PC-3 (cell line): ENCODE measurements around the gene PCDHGA5. TPM values are rescaled to one million over a fixed set of nuclear protein-coding genes. Genes with fewer than 3 reads are reported as not detected.

Source experiments
- ATAC-seq: fragments of 200-7000 bp; cut with Tn5 transposase; 2 replicates; pipeline ENCODE4 v1.9.1; 2020; ENCODE audit warnings: mild to moderate bottlenecking, moderate library complexity
- BruUV-seq: library from RNA; stranded (reverse); fragments of 400-500 nt; replicated peaks from 2 replicates; lab custom pipeline; 2021; lab: Mats Ljungman, UMichigan
- CTCF ChIA-PET: fragments of 300-600 bp; sonication (Branson Sonifier 250); formaldehyde crosslinking; loops from one replicate; lab custom pipeline; 2022; ENCODE audit warnings: antibody characterized with exemption; lab: Charles Lee
- POLR2A ChIA-PET: fragments of 300-600 bp; sonication (Branson Sonifier 250); formaldehyde crosslinking; loops from one replicate; lab custom pipeline; 2022; ENCODE audit warnings: antibody characterized with exemption; ENCODE audit not compliant: unreplicated experiment; lab: Charles Lee
- DNase-seq: peaks from one replicate; pipeline ENCODE4 v3.0.0-alpha.2; 2015
- H2AFZ ChIP-seq: fragments of 300-600 bp; sonication (generic); 2 replicates; pipeline ENCODE4 v1.6.0; 2016; ENCODE audit warnings: antibody characterized with exemption, low read length
- H3F3A ChIP-seq: fragments of 300-600 bp; sonication (generic); one replicate; pipeline ENCODE4 v1.6.0; 2017; ENCODE audit warnings: antibody characterized with exemption, low read length, control low read depth, mild to moderate bottlenecking; ENCODE audit not compliant: unreplicated experiment
- H3K27ac ChIP-seq: fragments of 300-600 bp; sonication (generic); 2 replicates; pipeline ENCODE4 v1.5.1; 2016; ENCODE audit warnings: mild to moderate bottlenecking, low read length
- H3K27me3 ChIP-seq: fragments of 300-600 bp; sonication (generic); 2 replicates; pipeline ENCODE4 v1.6.1; 2016; ENCODE audit warnings: low read length, mixed read lengths
- H3K36me3 ChIP-seq: fragments of 300-600 bp; sonication (generic); 2 replicates; pipeline ENCODE4 v1.6.1; 2016; ENCODE audit warnings: low read depth, mixed run types, low read length, mixed read lengths
- H3K4me1 ChIP-seq: fragments of 300-600 bp; sonication (generic); 2 replicates; pipeline ENCODE4 v1.5.1; 2016; ENCODE audit warnings: low read length; ENCODE audit not compliant: insufficient read depth
- H3K4me2 ChIP-seq: fragments of 300-600 bp; sonication (generic); 2 replicates; pipeline ENCODE4 v1.6.0; 2016; ENCODE audit warnings: low read length
- H3K4me3 ChIP-seq: fragments of 300-600 bp; sonication (generic); 2 replicates; pipeline ENCODE4 v1.5.1; 2016; ENCODE audit warnings: mild to moderate bottlenecking, low read length, mixed read lengths
- H3K79me2 ChIP-seq: fragments of 300-600 bp; sonication (generic); 2 replicates; pipeline ENCODE4 v1.6.1; 2017; ENCODE audit warnings: low read length, mixed read lengths
- H3K9ac ChIP-seq: fragments of 300-600 bp; sonication (generic); 2 replicates; pipeline ENCODE4 v1.6.0; 2016; ENCODE audit warnings: mild to moderate bottlenecking, low read length
- H3K9me2 ChIP-seq: fragments of 300-600 bp; sonication (generic); replicated peaks from 2 replicates; pipeline ENCODE4 v1.6.1; 2016; ENCODE audit warnings: mixed run types, low read length, mixed read lengths
- H3K9me3 ChIP-seq: fragments of 300-600 bp; sonication (generic); 2 replicates; pipeline ENCODE4 v1.6.1; 2016; ENCODE audit warnings: low read length, mixed read lengths
- H4K20me1 ChIP-seq: fragments of 300-600 bp; sonication (generic); 2 replicates; pipeline ENCODE4 v1.6.1; 2016; ENCODE audit warnings: low read length, mixed read lengths
- CTCF ChIP-seq: fragments of 300-600 bp; sonication (generic); conservative IDR thresholded peaks from 2 replicates; pipeline ENCODE4 v1.5.1; 2017; ENCODE audit warnings: antibody characterized with exemption, low read depth, mild to moderate bottlenecking, low read length
- EZH2 ChIP-seq: fragments of 300-600 bp; sonication (generic); IDR thresholded peaks from one replicate; pipeline ENCODE4 v1.6.1; 2017; ENCODE audit warnings: antibody characterized with exemption, mild to moderate bottlenecking, low read length; ENCODE audit not compliant: unreplicated experiment
- EZH2phosphoT487 ChIP-seq: fragments of 300-600 bp; sonication (generic); IDR thresholded peaks from 2 replicates; pipeline ENCODE4 v1.6.1; 2018; ENCODE audit warnings: mild to moderate bottlenecking, antibody characterized with exemption, low read length, borderline replicate concordance
- intact Hi-C: fragments of 100-400 bp; cut with micrococcal nuclease; formaldehyde crosslinking; loops from 2 replicates; pipeline ENCODE4 v1.9.0; 2023
- total RNA-seq: library from RNA; depleted of rRNA; stranded (reverse); fragments of >200 nt; gene quantifications from 2 replicates; pipeline ENCODE4 v1.2.3, GENCODE V29; 2014

The PCDHGA5 gene
- total RNA-seq, 1 experiment from 2014 or later: 0.98 TPM

GRCh38 chr5:141360685-141361084 lies 3.3 kb upstream of the PCDHGA5 start:
- no peaks in the 10 kb centered on the region for H3F3A ChIP-seq
- ChIA-PET CTCF (interaction anchor here (1.1 kb wide), 1 partner anchor 200 kb away, joined by 5 read pairs; no protein-coding TSS in a partner anchor), POLR2A (no interaction called here)
- no peak for DNase-seq
- 0 out of 2 replicates have a peak, but pooled peaks cover 3% of the 10 kb centered on the region for H3K4me1 ChIP-seq
- peak overlapping the region; percentile 69; the same call in 1 of the 2 replicates for H3K4me3 ChIP-seq
- intact Hi-C loops: loop anchor here (1.0 to 5.0 kb wide), 2 partner anchors 200 to 268 kb away; partner anchors contain the start of gene PCDHB2
- H3K79me2 ChIP-seq: no peaks in the 10 kb centered on the region
- no peaks in the 10 kb centered on the region for H4K20me1 ChIP-seq
- TF ChIP-seq CTCF: no peak
- no peak for TF ChIP-seq EZH2phosphoT487
- no peak overlapping the region for H3K27ac ChIP-seq
- BruUV-seq: no TSS peak
- no peaks in the 10 kb centered on the region for H3K36me3 ChIP-seq
- no peaks in the 10 kb centered on the region for H3K27me3 ChIP-seq
- no peaks in the 10 kb centered on the region for H3K9me2 ChIP-seq
- no peak for ATAC-seq
- no peaks in the 10 kb centered on the region; the same call in 1 of the 2 replicates for H3K9me3 ChIP-seq
- peak overlapping the region; percentile 80; the same call in 1 of the 2 replicates for H3K4me2 ChIP-seq
- 0 out of 2 replicates have a peak overlapping the region, but pooled peaks have one; percentile 94 for H2AFZ ChIP-seq
- H3K9ac ChIP-seq: no peak overlapping the region

- Histone ChIP-seq H3K9me3 (no peaks in the 10 kb centered on the region; the same call in 1 of the 2 replicates), H3K9me2 (no peaks in the 10 kb centered on the region), H3F3A (no peaks in the 10 kb centered on the region), H3K4me3 (no peak overlapping the region), H3K36me3 (no peaks in the 10 kb centered on the region; the same call in 1 of the 2 replicates), H2AFZ (no peak overlapping the region), H4K20me1 (no peaks in the 10 kb centered on the region), H3K79me2 (no peaks in the 10 kb centered on the region), H3K27ac (no peak overlapping the region), H3K4me1 (0 out of 2 replicates have a peak, but pooled peaks cover 3% of the 10 kb centered on the region), H3K4me2 (no peak overlapping the region), H3K9ac (no peak overlapping the region), H3K27me3 (no peaks in the 10 kb centered on the region)
- ChIA-PET POLR2A (no interaction called here), CTCF (no interaction called here)
- DNase-seq (no peak), ATAC-seq (no peak)
- intact Hi-C loops: loop anchor here (5.0 kb wide), 1 partner anchor 270 kb away; the partner anchor contains the start of gene PCDHB2
- no peak for TF ChIP-seq EZH2
- TF ChIP-seq CTCF: no peak
- no peak for TF ChIP-seq EZH2phosphoT487
- no TSS peak for BruUV-seq
Measured at GRCh38 chr5:141362719-141363118, 1.2 kb upstream of the PCDHGA5 start.
